HG03139 (cell line): ENCODE results near the gene GDI1.

Experiments used
- ATAC-seq: cut with Tn5 transposase; IDR thresholded peaks from one replicate; pipeline ENCODE4 v1.9.1; 2021; ENCODE audit not compliant: unreplicated experiment

GDI1 gene

DNA sequence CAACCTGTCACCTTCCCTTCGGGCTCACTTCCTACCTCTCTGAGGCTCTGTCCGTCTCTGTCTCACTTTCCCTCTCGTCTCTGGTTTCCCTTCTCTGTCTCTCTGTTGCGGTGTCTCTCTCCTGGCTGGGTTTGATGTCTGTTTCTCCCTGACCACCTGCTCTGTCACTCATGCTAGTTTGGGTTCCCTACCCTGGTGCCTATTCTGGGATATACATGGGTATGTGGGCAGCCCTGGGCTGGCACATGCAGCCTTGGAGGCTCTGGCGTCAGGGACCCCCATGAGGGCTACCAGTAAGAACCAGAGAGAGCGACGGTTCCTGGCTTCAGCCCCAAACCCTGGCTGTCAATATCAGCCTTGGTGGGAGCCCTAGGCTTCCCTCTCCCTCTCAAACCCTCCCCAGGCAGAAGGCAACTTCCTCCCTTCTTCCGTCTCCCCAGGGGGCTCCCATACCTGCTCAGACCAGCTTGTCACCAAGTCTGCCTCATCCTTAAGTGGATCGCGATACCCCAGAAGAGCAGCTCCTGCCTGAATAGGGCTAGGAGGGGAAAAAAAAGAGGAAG lies 28.2 kb upstream of the GDI1 start:
- no peak for ATAC-seq

DNA sequence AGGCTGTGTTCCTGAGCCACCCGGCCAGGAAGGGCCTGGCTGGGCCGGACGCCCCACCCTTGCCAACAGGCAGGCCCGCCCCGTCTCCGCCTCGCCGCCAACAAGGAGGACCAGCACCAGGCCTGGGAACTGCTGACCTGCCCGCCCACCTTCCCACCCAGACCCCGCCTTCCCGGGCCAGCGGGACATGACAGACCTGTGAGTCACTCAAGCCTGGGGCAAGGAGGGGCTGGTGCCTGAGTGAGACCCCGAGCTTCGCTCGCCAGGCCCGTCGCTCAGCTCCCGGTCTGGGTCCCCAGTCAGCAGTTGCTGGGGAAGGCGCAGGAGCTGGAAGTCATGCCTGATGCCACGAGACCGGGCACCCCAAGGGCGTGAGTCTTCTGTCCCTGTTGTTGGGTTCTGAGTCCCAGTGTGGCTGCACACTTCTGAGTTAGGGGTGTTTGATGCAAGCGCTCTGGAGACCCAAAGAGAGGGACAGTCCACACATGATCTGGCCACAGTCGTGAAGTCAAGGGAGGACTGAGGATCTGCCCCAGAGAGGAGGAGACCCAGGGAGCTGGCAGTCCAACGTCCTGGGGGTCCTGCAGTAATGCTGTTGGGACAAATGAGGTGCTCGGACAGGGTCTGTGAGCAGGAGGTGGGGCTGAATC lies 27.6 kb upstream of the GDI1 start, which contains the start of gene DNASE1L1:
Gene DNASE1L1 (minus strand): TSS at position 33 of the 650 bp plus-strand sequence. CDS start 3,686 bp downstream, outside the sequence.
- no peak for ATAC-seq

DNA sequence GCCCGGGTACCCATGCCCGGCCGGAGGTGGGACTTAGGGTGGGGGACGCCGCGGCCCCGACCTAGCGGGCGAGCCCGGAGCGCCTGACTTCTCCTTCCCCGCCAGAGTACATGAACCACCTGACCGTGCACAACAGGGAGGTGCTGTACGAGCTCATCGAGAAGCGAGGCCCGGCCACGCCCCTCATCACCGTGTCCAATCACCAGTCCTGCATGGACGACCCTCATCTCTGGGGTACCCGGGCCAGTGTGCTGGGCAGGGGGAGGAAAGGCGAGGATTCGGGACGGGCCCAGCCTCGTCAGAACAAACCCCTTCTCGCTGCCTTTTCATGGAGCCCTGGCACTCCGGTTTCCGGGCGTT lies 25.0 kb upstream of the GDI1 start:
- no peak for ATAC-seq

- no peak for ATAC-seq
Observed at GRCh38 chrX:154412468-154412867, 24.5 kb upstream of the GDI1 start.

DNA sequence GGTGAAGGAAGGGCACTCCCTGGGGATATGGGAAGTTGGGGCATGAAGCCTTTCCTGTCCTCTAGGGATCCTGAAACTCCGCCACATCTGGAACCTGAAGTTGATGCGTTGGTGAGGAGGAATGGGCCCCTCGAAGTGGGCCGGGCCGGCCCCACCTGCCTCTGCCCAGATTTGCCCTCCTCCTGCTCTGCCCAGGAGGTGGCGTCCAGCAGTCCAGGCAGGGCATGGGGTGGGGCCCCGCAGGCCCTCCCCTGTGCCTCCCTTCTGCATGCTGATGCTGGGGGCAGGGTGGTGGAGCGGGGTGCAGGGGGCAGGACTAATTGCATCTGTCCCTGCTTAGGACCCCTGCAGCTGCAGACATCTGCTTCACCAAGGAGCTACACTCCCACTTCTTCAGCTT lies 23.8 kb upstream of the GDI1 start:
- no peak for ATAC-seq

DNA sequence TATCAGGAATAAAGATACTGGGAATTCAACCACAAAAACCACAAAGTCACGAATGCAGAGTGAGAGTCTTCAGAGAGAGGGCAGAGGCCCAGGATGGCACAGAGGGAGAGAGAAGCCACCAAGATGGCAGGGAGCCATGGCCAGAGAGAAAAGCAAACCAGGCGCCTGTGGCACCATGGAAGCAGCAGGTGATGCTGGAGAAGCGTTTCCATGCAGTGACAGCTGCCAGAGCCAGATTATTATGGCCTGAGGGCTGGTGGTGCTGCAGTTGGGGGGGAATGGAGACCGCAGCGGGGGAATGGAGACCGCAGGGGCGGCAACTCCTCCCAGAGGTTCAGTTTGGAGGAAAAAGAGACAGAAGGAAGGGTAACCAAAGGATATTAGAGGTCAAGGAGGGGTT lies 19.8 kb upstream of the GDI1 start:
- no peak for ATAC-seq

- ATAC-seq, result no peak
Observed at GRCh38 chrX:154419189-154419588, 17.8 kb upstream of the GDI1 start.

DNA sequence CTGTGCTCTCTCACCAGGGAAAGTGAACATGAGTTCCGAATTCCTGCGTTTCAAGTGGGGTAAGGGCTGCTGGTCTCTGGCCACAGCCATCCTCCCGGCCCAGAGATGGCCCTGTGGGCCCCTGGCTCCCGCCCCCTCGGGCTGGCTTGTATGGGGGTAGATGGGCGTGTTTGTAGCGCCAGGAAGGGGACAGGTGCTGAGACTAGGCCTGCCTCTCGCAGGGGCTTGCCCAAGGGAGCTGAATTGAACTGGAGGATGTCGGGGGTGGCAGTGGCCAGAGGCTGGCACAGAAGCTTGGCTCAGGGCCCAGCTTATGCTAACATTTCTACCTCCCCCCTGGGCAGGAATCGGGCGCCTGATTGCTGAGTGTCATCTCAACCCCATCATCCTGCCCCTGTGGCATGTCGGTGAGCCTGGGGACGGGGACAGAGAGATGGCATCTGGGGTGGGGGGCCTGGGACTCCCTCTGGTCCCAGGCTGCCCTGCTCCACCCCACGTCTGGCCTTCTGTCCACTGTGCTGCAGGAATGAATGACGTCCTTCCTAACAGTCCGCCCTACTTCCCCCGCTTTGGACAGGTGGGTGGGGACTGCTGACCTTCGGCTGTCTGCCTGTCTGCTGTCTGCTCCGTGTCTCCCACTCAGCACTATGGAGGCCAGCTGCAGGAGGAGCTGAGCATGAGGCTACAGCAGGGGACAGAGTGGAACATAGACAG lies 17.1 kb upstream of the GDI1 start:
- no peak for ATAC-seq

DNA sequence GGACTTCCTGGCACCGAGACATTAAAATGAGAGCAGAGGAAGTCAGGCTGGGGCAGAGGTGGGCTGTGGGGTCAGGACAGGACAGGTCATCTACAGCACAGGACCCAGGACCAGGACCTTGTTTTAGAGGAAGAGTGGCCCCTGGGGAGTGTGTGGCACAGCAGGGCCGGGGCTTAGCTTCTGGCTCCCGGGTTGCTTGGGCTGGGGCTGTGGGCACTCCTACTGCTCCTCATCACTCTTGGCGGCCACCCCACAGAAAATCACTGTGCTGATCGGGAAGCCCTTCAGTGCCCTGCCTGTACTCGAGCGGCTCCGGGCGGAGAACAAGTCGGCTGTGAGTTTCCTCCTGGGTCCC lies 16.6 kb upstream of the GDI1 start:
- ATAC-seq, result no peak

DNA sequence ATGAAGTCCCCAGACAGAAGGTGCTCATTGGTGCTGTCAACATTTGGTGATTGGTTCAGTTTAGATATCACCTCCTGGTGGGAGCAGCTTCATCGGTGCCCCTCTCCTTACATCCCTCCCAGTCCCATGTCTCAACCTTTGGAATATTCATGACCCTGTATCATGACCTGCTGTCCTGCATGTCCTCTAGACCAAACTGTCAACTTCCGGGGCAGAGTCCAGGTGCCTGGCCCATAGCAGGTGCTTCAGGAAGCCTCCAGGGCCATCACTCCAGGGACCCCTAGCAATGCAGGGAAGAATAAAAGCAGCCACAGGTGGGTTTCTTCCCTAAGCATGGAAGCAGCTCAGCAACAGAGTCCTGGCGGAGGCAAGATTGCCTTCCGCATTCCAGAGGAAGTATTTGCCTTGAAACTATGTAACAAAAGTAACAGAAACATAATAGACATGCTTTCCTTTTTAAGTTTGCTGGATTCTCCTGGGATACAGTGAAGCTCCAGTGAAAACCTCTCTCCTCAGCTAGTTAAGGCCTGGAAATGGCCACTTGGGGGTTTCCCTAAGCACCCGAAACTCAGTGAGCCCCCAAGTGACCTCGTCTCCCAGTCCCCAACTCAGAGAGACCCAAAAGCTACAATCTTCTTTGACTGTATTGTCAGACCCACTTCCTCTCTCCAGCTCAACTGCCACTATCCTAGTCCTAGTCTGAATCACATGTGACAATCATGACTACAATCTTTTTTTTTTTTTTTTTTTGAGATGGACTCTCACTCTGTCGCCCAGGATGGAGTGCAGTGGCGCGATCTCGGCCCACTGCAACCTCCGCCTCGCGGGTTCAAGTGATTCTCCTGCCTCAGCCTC lies 9.8 kb upstream of the GDI1 start:
- ATAC-seq, result no peak

DNA sequence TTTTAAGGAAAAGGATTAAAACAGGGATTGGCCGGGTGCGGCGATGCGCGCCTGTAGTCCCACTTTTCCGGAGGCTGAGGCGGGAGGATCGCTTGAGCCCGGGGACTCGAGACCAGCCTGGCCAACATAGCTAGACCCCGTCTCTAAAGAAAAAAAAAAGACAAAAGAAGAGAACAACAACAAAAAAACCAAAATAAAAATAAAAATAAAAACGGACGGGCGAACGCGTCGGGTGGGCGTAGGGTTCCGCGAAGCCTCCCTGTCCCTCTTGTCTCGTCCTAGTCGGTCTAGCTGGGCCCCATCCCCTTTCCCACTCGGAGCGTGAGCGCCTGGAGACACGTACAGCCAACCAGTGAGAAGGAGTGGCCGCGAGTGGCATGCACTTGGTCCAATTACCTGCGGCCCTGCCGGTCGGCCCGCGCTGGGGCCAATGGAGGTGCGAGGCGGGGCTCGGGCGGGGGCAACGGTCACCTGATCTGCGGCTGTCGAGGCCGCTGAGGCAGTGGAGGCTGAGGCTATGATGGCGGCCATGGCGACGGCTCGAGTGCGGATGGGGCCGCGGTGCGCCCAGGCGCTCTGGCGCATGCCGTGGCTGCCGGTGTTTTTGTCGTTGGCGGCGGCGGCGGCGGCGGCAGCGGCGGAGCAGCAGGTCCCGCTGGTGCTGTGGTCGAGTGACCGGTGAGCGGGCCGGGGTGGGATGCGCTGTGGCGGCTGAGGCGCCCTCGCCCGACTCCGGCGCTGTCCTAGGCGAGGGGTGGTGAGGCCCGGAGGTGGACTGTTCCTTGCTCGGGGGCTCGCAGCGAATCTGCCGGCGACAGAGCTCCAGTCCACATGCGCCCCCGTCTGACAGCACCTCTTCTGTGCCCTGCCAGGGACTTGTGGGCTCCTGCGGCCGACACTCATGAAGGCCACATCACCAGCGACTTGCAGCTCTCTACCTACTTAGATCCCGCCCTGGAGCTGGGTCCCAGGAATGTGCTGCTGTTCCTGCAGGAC lies 8.5 kb upstream of the GDI1 start, which contains the start of gene ATP6AP1:
Gene ATP6AP1 (plus strand): TSS at position 502 of the 996 bp plus-strand sequence. CDS start 16 bp downstream, at position 518.
- ATAC-seq, result peak; percentile 95

DNA sequence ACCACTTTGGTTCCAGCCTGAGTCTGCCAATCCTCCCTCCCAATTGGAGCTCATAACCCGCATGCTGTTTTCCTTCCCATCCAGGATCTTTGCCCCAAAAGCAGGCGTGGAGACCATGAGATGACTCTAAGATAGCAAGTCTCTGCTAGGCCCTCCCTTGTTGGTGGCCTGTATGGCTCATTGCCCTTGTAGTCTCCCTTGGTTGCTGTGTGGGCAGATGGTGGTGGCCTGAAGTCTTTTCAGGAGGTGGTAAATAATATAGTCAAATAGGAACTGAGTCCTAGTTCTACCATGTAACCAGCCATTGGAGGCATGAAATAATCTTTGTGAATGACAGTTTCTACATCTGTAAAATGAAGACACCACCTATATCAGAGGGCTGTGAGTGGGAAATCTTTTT lies 7.2 kb upstream of the GDI1 start:
- ATAC-seq, result no peak

GRCh38 chrX:154430479-154430878 lies 6.5 kb upstream of the GDI1 start:
- no peak for ATAC-seq

DNA sequence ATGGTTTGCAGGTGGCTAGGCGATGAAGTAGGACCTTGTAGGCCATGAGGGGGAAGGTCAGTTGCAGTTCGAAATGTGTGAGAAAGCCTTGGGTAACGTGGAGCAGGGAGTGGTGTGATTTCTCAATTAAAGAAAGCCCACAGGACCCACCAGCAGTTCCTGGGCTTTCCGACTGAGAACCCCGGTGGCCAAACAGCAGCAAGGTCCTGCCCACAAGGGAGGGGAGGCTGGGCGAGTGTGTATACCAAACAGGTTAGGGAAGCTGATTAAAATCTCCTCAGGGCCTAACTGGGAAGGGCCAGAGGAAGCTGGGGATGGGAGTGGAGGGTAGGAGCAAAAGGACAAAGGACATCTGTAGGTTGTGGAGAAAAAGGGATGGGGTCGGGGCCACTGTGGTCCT lies 6.0 kb upstream of the GDI1 start:
- ATAC-seq, result no peak

DNA sequence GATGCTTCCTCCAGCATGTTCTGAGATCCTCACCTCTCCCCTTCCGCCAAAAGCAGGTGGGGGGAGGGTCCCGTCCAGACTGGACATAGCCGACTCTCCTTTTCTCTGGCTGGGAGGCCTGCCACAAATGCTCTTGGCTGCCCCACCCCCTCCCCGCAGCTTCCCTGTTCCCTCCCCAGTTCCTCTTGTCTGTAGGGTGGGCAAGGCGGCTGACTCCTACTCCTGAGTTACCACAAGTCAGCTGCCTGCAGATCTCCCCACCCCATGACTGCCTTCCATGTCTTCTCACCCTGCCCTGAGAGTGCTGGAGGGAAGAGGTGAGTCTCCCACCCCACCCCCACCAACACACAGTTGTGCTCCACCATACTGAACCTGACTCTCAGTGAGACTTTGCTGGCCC lies 5.6 kb upstream of the GDI1 start:
- no peak for ATAC-seq

- ATAC-seq, result no peak
Observed at GRCh38 chrX:154432210-154432609, 4.7 kb upstream of the GDI1 start.

DNA sequence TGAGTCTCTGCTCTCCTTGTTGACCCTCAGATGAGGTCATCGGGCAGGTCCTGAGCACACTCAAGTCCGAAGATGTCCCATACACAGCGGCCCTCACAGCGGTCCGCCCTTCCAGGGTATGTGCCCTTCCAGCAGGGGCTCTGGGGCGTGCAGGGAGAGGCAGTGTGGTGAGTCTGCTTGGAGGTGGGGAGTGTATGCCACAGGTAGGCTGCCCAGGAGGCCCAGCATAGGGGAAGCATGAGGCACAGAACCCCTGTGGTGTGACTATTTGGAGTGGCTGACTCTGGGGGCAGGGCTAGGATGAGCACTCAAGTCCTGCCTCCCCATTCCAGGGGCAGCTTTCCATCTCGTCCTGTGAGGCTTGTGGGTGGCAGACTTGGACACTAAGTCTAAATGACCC lies 3.3 kb upstream of the GDI1 start:
- no peak for ATAC-seq

- no peak for ATAC-seq
Observed at GRCh38 chrX:154434394-154435168, 2.4 kb upstream of the GDI1 start.

DNA sequence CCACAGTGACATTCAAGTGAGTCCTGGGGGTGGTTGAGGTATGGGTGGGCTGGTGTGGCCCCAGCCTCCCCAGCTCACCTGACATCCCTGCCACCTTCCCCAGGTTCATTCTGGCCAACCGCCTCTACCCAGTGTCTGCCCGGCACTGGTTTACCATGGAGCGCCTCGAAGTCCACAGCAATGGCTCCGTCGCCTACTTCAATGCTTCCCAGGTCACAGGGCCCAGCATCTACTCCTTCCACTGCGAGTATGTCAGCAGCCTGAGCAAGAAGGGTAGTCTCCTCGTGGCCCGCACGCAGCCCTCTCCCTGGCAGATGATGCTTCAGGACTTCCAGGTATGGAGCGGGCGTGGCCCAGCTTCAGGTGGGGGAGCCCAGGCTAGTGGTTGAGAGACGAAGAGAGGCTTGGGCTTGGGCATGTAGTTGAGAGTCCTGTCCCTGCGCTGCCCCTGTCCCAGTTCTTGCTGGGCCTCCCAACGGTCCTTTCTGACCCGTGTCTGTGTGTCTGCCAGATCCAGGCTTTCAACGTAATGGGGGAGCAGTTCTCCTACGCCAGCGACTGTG lies 1.7 kb upstream of the GDI1 start:
- no peak for ATAC-seq
